MCF 10A (cell line): ENCODE results near the gene CDK1. TPM values are rescaled to one million over a fixed set of nuclear protein-coding genes. Genes with fewer than 3 reads are reported as not detected.

Experiments used
- BruUV-seq: library from RNA; stranded (reverse); fragments of 400-500 nt; replicated peaks from 2 replicates; lab custom pipeline; 2021; lab: Mats Ljungman, UMichigan
- CTCF ChIA-PET: fragments of 300-600 bp; sonication (Branson Sonifier 250); formaldehyde crosslinking; extraction: SDS; loops from one replicate; lab custom pipeline; 2021; ENCODE audit warnings: antibody characterized with exemption, inconsistent platforms; lab: Yijun Ruan, JAX
- POLR2A ChIA-PET: fragments of 300-600, 350-650 bp; sonication (Branson Sonifier 250); formaldehyde crosslinking; extraction: SDS; loops from one replicate; lab custom pipeline; 2020; ENCODE audit warnings: antibody characterized with exemption, inconsistent platforms; lab: Yijun Ruan, JAX
- DNase-seq: peaks from one replicate; pipeline ENCODE4 v3.0.0-alpha.2; 2018; ENCODE audit not compliant: unreplicated experiment
- H3K27ac Mint-ChIP-seq: one replicate; pipeline ENCODE4 v1.8.0; 2022; ENCODE audit warnings: mild to moderate bottlenecking, low read depth, mixed read lengths; ENCODE audit not compliant: unreplicated experiment
- H3K27me3 Mint-ChIP-seq: one replicate; pipeline ENCODE4 v1.8.0; 2022; ENCODE audit warnings: mixed read lengths; ENCODE audit not compliant: insufficient read depth, unreplicated experiment
- H3K36me3 Mint-ChIP-seq: one replicate; pipeline ENCODE4 v1.8.0; 2022; ENCODE audit warnings: mild to moderate bottlenecking, moderate library complexity, mixed read lengths; ENCODE audit not compliant: insufficient read depth, unreplicated experiment
- H3K4me1 Mint-ChIP-seq: one replicate; pipeline ENCODE4 v1.8.0; 2022; ENCODE audit warnings: mixed read lengths; ENCODE audit not compliant: insufficient read depth, unreplicated experiment
- H3K4me3 Mint-ChIP-seq: one replicate; pipeline ENCODE4 v1.8.0; 2022; ENCODE audit warnings: mild to moderate bottlenecking, moderate library complexity, mixed read lengths; ENCODE audit not compliant: unreplicated experiment
- H3K9me3 Mint-ChIP-seq: one replicate; pipeline ENCODE4 v1.8.0; 2022; ENCODE audit warnings: mixed read lengths; ENCODE audit not compliant: unreplicated experiment
- intact Hi-C: fragments of 100-400 bp; cut with micrococcal nuclease; formaldehyde crosslinking; loops from 2 replicates; pipeline ENCODE4 v1.14.1; 2022
- total RNA-seq: library from RNA; stranded (reverse); gene quantifications from 2 replicates; pipeline ENCODE4 v1.2.3, GENCODE V29; 2022
- TF ChIP-seq, protein P1 (sequence below): fragments of 200-600 bp; IDR thresholded peaks from one replicate; pipeline ENCODE4 v1.8.0; 2022; ENCODE audit warnings: antibody characterized with exemption, mild to moderate bottlenecking; ENCODE audit not compliant: unreplicated experiment

CDK1 gene
- total RNA-seq, 1 experiment from 2014 or later = 48.8 TPM

DNA sequence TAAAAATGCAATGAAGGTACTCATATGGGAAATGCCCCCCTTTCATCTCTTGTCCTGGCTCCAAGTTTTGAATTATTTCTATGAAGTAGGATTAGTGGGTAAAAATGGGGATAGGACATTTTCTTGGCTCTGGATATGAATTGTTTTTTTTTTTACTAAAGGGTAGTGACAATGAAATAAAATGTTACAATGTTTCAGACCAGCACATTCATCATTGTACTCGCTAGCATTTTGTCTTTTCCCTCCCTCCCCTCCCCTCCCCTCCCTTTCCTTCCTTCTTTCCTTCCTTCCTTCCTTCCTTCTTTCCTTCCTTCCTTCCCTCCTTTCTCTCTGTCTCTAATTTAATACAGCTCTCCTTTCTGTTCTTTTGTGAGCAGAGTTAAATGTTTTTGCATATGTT lies 64.4 kb downstream of the CDK1 start:
- no TSS peak for BruUV-seq
- Mint-ChIP-seq H3K9me3 (no peaks in the 10 kb centered on the region), H3K27ac (no peak overlapping the region), H3K36me3 (no peaks in the 10 kb centered on the region), H3K27me3 (no peaks in the 10 kb centered on the region), H3K4me1 (no peaks in the 10 kb centered on the region), H3K4me3 (no peak overlapping the region)
- TF ChIP-seq, protein P1, sequence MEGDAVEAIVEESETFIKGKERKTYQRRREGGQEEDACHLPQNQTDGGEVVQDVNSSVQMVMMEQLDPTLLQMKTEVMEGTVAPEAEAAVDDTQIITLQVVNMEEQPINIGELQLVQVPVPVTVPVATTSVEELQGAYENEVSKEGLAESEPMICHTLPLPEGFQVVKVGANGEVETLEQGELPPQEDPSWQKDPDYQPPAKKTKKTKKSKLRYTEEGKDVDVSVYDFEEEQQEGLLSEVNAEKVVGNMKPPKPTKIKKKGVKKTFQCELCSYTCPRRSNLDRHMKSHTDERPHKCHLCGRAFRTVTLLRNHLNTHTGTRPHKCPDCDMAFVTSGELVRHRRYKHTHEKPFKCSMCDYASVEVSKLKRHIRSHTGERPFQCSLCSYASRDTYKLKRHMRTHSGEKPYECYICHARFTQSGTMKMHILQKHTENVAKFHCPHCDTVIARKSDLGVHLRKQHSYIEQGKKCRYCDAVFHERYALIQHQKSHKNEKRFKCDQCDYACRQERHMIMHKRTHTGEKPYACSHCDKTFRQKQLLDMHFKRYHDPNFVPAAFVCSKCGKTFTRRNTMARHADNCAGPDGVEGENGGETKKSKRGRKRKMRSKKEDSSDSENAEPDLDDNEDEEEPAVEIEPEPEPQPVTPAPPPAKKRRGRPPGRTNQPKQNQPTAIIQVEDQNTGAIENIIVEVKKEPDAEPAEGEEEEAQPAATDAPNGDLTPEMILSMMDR = no peak
- ChIA-PET CTCF (interaction anchor here (0.5 to 0.7 kb wide), 3 partner anchors 122 to 318 kb away, joined by 3 to 6 read pairs (median 4); no protein-coding TSS in a partner anchor), POLR2A (interaction anchor here (0.6 to 0.7 kb wide), 2 partner anchors 21 to 250 kb away, joined by 4 to 6 read pairs; no protein-coding TSS in a partner anchor)
- intact Hi-C loops = no loop called here
- DNase-seq = no peak

Other genes with a start within 250 kb of the CDK1 start
- gene RHOBTB1, start 165.7 kb downstream of the CDK1 start, total RNA-seq = 0.70 and 1.5 TPM in 2 replicates